OCI-LY7 (cell line): Measurements from ENCODE around the gene POLRMT.

Source experiments
- EZH2phosphoT487 ChIP-seq: fragments of 200-600 bp; sonication (generic); IDR thresholded peaks from 2 replicates; pipeline ENCODE4 v1.6.1; 2018; ENCODE audit warnings: low read depth, borderline replicate concordance, mild to moderate bottlenecking, mixed run types, antibody characterized with exemption, low read length, moderate library complexity, mixed read lengths
- TF ChIP-seq, protein P1 (sequence below): fragments of 200-600 bp; sonication (generic); conservative IDR thresholded peaks from 2 replicates; pipeline ENCODE4 v1.5.1; 2014; ENCODE audit warnings: mild to moderate bottlenecking, antibody characterized with exemption, low read length, moderate library complexity, mixed read lengths

DNA sequence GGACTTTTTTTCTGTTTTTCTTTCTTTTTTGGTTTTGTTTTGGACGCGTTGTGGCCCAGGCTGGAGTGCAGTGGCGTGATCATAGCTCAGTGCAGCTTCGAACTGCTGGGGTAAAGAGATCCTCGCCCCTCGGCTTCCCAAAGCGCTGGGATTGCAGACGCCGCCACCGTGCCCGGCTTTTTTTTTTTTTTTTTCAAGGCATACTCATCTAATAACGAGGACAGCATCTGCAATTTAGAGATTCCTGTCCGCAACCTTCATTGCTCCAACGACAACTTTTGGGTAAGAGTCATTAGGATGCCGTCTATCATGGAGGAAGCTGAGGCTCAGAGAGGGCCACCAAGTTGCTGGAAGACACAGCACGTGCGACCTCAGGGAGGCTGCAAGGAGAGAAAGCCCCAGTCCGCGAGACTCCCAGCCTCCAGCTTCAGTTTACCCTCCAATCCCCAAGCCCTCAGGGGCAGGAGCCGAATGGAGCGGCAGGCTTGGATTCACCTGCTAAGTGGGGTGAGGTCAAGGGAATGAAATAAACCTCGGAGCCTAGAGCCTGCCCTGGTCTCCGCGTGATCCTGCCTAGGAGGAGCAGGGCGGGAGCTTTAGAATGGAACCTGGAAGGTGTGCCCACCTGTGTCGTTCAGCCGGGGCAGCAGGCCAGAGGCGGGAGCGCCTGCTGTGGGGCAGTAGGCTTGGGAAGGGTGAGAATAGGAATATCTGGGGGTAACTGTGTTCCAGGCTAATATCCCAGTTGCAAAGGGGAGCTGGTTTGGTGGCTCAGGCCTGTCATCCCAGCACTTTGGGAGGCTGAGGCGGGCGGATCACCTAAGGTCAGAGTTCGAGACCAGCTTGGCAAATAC lies 676 bp upstream of the POLRMT start:
- TF ChIP-seq, protein P1, sequence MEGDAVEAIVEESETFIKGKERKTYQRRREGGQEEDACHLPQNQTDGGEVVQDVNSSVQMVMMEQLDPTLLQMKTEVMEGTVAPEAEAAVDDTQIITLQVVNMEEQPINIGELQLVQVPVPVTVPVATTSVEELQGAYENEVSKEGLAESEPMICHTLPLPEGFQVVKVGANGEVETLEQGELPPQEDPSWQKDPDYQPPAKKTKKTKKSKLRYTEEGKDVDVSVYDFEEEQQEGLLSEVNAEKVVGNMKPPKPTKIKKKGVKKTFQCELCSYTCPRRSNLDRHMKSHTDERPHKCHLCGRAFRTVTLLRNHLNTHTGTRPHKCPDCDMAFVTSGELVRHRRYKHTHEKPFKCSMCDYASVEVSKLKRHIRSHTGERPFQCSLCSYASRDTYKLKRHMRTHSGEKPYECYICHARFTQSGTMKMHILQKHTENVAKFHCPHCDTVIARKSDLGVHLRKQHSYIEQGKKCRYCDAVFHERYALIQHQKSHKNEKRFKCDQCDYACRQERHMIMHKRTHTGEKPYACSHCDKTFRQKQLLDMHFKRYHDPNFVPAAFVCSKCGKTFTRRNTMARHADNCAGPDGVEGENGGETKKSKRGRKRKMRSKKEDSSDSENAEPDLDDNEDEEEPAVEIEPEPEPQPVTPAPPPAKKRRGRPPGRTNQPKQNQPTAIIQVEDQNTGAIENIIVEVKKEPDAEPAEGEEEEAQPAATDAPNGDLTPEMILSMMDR, result no peak
- TF ChIP-seq EZH2phosphoT487, result no peak
